Head of caudate nucleus (tissue), 42 donors: ENCODE measurements around the gene SMARCA4.
A peak's percentile ranks its signal among the peaks of the same experiment; 100 is the strongest.
"Not testable (repeated sequence)": the region's sequence is repeated elsewhere in the genome, so short reads cannot be mapped to it uniquely, and the experiment has no call there.

Source experiments
- DNase-seq, 42 donors: peaks; one replicate each; pipeline versions ENCODE4 v3.0.0 to v3.0.0-alpha.2; 2020 to 2021; ENCODE audit warnings: mixed read lengths in 7 of 42
- intact Hi-C: fragments of 100-400 bp; cut with DNase I; formaldehyde crosslinking; loops from one replicate; pipeline ENCODE4 v1.15.0; 2022

The SMARCA4 gene

DNA sequence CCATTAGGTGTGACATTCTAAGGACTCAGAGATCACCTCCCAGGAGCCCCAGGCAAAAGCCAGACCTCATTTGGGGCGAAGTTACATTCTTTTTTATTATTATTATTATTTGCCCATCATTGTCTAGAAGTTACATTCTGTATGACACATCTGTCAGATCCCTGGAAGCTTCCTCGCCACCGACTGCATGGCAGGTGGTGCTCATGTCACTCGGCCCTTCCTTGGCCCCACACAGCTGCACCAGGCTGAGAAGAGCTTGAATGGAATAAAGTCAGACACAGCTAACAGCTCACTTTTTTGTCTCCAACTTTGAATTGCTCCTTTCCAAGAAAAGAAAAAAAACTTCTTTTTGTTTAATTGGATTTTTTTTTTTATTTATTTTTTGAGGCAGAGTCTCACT is 87.0 kb downstream of the SMARCA4 start:
- no peak for DNase-seq
- intact Hi-C loops: no loop called here

- intact Hi-C loops: no loop called here
- peak in 1 of 42 donors; percentile 17 for DNase-seq
Measured at GRCh38 chr19:11050323-11051114, 89.7 kb downstream of the SMARCA4 start.

DNA sequence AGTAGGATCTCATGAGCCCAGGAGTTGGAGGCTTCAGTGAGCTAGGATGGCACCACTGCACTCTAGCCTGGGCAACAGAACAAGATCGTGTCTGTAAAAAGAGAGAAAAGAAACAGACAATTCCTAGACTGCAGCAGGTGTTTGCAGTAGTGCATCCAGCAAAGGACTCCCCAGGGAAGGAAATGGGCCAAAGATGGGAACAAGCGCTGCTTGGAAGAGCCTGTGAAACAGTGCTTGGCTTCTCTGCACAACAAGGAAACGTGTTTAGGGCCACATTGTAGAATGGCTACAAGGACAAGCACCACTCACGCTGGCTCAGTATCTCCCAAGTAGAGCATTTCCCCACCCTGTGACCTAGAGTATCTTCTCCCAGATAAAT is 93.0 kb downstream of the SMARCA4 start:
- intact Hi-C loops: no loop called here

GRCh38 chr19:11054200-11054599 is 93.4 kb downstream of the SMARCA4 start:
- no peak for DNase-seq
- intact Hi-C loops: no loop called here

More for the DNA sequence above, 93.0 kb downstream of the SMARCA4 start:
- no peak for DNase-seq

- DNase-seq: no peak
Measured at GRCh38 chr19:11054628-11055027, 93.8 kb downstream of the SMARCA4 start.

DNA sequence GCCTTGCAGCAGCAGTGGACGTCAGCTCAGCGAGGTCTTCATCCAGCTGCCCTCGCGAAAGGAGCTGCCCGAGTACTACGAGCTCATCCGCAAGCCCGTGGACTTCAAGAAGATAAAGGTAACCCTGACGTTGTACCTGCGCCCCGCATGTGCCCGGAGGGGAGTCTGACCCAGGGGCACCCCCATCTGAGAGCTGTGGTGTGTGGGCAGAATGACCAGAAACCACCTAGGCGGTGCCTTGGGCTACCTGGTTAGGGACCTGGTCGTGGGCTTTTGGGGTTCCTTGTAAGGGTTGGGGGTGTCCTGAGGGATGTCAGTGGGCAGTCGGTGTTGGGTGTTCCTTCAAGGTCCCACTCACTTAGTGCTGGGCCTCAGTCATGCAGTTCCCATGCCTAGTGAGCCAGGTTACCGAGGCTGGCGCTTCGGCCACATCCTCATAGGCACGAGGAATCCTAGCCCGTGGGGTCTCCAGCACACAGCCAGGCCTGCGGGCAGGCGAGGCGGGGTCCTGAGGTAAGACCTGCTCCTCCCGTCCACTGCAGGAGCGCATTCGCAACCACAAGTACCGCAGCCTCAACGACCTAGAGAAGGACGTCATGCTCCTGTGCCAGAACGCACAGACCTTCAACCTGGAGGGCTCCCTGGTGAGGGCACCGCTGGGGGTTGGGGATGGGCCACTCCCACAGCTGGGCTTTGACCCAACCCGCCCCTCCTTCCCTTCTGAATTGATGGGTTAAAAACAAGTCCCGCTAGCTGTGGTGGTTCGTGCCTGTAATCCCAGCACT is 97.6 kb downstream of the SMARCA4 start:
- intact Hi-C loops: no loop called here
- no peak for DNase-seq

More at GRCh38 chr19:11054628-11055027, 93.8 kb downstream of the SMARCA4 start:
- intact Hi-C loops: no loop called here

- intact Hi-C loops: no loop called here
- DNase-seq: no peak
Measured at GRCh38 chr19:11059511-11060358, 98.9 kb downstream of the SMARCA4 start.

DNA sequence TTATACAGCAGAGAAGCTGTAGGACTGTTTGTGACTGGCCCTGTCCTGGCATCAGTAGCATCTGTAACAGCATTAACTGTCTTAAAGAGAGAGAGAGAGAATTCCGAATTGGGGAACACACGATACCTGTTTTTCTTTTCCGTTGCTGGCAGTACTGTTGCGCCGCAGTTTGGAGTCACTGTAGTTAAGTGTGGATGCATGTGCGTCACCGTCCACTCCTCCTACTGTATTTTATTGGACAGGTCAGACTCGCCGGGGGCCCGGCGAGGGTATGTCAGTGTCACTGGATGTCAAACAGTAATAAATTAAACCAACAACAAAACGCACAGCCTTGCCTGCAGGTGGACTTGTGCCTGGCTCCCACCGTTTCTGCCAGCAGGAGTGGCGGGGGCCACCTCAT is 101.1 kb downstream of the SMARCA4 start:
- DNase-seq: no peak
- intact Hi-C loops: no loop called here

- DNase-seq: no peak
- intact Hi-C loops: no loop called here
Measured at GRCh38 chr19:11063434-11063833, 102.6 kb downstream of the SMARCA4 start.

- intact Hi-C loops: no loop called here
- DNase-seq: peak in 8 of 42 donors; percentile 12 to 49 (median 38)
Measured at GRCh38 chr19:11064831-11065303, 104.0 kb downstream of the SMARCA4 start.

DNA sequence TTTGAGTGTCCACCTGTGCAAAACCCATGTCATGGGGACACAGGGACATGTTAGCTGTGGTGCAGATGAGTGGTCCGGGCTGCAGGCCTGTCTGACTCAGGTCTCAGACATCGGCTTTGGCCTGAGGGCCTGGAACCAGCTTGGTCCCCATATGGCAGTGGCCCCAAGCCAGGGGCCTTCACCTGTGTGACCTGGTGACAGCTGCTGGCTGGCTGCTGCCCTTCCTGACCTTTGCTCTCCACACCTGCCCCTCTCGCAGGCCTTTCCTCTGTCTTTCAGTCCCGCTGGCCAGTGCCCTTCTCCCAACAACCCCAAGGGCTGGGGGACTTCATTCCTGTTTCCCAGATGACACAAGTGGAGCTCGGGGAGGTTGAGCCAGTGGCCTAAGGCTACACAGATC is 105.5 kb downstream of the SMARCA4 start:
- intact Hi-C loops: no loop called here
- DNase-seq: no peak

DNA sequence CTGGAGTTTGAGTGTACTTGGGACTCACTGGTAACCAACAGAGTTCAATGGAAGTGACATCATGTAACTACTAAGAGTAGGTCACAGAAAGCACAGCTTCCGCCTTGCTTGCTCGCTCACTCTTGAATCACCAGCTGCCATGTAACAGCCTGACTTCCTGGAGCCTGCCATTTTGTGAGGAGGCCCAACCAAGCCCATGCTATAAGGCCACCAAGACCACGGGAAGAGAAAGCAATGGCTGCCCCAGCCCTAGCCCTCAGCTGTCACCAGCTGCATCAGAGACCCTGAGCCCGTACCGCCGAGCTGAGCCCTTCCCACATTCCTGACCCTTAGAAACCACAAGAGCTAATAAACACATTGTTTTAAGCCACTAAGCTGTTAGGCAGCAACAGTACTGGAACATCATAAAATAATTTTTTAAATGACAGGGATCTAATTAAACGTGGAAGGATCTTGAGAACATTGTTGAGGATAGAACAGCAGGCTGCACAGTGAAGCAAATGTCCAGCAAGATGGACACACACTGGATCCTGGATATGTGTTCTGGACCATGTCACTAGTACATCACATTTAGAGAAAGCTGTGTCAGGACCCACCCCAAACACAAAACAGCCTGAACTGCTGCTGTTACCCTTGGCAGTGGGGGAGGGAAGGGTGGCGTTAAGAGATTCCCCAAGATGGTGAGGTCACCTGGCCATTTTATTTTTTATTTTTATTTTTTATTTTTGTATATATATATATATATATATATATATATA is 106.7 kb downstream of the SMARCA4 start:
- DNase-seq: no peak
- intact Hi-C loops: no loop called here

DNA sequence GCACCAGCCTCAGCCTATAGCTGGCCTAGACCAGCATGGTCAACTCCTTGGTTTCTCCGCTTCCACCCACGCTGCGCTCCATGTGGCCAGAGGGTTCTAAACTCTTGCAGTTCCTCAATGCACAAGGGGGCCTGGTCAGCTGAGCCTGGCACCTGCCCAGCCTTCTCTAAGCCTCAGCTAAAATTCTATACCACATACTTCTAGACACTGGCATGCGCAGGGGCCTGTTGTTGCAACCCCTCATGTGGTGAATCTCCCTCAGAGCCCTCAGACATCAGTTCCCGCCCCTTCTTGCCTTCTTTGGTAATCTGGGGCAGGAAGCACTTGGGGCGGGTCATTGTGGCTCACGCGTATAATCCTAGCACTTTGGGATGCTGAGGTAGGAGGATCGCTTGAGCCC is 108.7 kb downstream of the SMARCA4 start:
- intact Hi-C loops: no loop called here
- DNase-seq: no peak

DNA sequence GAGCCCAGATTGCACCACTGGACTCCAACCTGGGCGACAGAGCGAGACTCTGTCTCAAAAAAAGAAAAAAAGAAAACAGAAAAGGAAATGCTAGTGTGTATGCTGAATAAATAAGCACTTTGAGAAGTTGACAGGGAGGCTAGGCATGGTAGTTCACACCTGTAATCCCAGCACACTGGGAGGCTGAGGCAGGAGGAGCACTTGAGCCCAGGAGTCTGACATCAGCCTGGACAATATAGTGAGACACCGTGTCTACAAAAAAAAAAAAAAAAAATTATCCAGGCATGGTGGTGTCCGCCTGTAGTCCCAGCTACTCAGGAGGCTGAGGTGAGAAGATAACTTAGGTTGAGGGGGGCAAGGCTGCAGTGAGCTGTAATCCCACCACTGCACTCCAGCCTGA is 109.3 kb downstream of the SMARCA4 start:
- DNase-seq: no peak
- intact Hi-C loops: no loop called here

DNA sequence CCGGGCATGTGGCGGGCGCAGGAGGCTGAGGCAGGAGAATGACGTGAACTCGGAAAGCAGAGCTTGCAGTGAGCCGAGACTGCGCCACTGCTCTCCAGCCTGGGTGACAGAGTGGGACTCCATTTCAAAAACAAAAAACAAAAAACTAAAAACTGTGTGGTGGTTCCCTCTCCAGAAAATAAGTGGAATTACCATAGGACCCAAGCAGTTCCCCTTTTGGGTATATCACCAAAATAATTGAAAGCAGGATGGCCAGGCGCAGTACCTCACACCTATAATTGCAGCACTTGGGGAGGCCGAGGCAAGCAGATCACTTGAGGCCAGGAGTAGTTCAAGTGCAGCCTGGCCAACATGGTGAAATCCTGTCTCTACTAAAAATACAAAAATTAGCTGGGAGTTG is 112.7 kb downstream of the SMARCA4 start:
- no peak for DNase-seq
- intact Hi-C loops: no loop called here

DNA sequence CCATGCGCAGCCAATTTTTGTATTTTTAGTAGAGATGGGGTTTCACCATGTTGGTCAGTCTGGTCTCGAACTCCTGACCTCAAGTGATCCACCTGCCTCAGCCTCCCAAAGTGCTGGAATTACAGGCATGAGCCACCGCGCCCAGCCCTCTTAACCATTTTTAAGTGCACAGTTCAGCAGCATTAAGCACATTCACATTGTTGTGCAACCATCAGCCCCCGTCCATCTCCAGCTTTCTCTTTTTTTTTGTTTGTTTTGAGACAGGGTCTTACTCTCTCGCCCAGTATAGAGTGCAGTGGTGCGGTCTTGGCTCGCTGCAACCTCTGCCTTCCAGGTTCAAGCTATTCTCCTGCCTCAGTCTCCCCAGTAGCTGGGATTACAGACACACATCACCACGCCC is 116.0 kb downstream of the SMARCA4 start:
- intact Hi-C loops, DNase-seq: not testable (repeated sequence)

DNA sequence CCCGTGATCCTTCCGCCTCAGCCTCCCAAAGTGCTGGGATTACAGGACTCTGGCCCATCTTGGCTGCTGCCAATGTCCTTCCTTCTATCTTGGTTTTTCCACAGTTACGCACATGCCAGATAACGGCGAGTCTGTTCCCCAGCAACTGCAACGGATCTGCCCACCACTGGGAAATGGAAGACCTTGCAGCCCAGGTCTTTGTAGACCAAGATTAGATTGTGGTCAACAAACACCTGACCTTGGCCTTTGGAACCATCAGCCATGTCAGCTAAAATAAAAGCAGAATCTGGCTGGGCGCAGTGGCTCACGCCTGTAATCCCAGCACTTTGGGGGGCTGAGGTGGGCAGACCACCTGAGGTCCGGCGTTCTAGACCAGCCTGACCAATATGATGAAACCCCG is 118.1 kb downstream of the SMARCA4 start:
- intact Hi-C loops: no loop called here
- no peak for DNase-seq

DNA sequence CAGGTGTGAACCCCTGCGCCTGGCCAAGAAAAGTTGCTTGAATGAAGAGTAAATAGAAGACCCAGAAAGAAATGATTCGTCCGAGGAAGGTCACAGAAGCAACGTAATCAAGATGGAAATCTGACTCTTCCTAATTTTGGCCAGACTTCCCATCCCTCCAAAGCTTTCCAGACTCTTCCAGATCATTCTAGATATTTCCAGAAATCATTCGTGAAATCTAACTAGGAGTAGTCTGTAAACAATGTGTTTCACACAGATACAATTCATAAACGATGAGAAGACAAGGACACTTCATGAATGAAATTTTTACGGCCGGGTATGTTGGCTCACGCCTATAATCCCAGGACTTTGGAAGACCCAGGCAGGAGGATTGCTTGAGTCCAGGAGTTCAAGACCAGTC is 119.2 kb downstream of the SMARCA4 start:
- DNase-seq: no peak
- intact Hi-C loops: no loop called here
